ENCODE measurements around the gene EVA1C.
"Not testable (repeated sequence)": the region's sequence is repeated elsewhere in the genome, so short reads cannot be mapped to it uniquely, and the experiment has no call there.

DNA sequence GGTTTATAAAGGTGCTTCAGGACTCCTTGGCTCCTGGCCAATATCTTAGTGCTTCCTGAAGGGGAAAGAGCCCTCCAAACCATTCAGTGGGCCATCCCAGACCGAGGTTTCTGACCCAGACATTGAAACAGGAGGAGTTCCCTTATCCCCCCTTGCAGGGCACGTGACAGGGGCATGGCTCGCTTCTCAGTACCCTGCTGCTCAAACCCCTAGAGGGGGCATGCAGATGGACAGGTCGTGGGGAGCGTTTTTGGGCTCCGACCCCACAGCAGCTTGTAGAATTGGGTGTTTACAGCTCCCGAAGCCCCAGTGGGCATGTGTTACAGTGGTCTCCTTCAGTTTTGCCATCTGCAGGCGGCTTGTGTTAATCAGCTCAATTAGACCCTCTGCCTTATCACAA, 39.7 kb downstream of the EVA1C start:
- TF ChIP-seq, protein P1, sequence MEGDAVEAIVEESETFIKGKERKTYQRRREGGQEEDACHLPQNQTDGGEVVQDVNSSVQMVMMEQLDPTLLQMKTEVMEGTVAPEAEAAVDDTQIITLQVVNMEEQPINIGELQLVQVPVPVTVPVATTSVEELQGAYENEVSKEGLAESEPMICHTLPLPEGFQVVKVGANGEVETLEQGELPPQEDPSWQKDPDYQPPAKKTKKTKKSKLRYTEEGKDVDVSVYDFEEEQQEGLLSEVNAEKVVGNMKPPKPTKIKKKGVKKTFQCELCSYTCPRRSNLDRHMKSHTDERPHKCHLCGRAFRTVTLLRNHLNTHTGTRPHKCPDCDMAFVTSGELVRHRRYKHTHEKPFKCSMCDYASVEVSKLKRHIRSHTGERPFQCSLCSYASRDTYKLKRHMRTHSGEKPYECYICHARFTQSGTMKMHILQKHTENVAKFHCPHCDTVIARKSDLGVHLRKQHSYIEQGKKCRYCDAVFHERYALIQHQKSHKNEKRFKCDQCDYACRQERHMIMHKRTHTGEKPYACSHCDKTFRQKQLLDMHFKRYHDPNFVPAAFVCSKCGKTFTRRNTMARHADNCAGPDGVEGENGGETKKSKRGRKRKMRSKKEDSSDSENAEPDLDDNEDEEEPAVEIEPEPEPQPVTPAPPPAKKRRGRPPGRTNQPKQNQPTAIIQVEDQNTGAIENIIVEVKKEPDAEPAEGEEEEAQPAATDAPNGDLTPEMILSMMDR (IDR thresholded peaks at IDR 0.05) = not testable (repeated sequence)
- TF ChIP-seq EZH2, EZH2phosphoT487 (IDR thresholded peaks at IDR 0.05): not testable (repeated sequence)

Measured in neural progenitor cell (in vitro differentiated cells).